Caco-2 (cell line): Measurements from ENCODE around the gene CNTN5. TPM values are rescaled to one million over a fixed set of nuclear protein-coding genes. Genes with fewer than 3 reads are reported as not detected.

Experiments
- BruUV-seq: library from RNA; stranded (reverse); fragments of 400-500 nt; replicated peaks from 2 replicates; lab custom pipeline; 2021; lab: Mats Ljungman, UMichigan
- CTCF ChIA-PET: fragments of 300-600 bp; sonication (Branson Sonifier 250); formaldehyde crosslinking; loops from one replicate; lab custom pipeline; 2022; ENCODE audit warnings: antibody characterized with exemption; lab: Charles Lee
- POLR2A ChIA-PET: fragments of 300-600 bp; sonication (Branson Sonifier 250); formaldehyde crosslinking; loops from one replicate; lab custom pipeline; 2022; ENCODE audit warnings: antibody characterized with exemption; lab: Charles Lee
- DNase-seq, 2 experiments: peaks; one replicate each; pipeline versions ENCODE4 v3.0.0 to v3.0.0-alpha.2; 2020 to 2022
- H3K27me3 ChIP-seq: replicated peaks from 2 replicates; pipeline ENCODE4 v1.6.0; 2011; ENCODE audit warnings: low read length; ENCODE audit not compliant: control insufficient read depth, insufficient read depth
- H3K36me3 ChIP-seq: 2 replicates; pipeline ENCODE4 v1.5.1; 2011; ENCODE audit warnings: low read length; ENCODE audit not compliant: control insufficient read depth, insufficient read depth
- H3K4me1 ChIP-seq: fragments of 250-450 bp; sonication (Bioruptor Pico); 2 replicates; pipeline ENCODE4 v1.5.1; 2020; ENCODE audit warnings: mild to moderate bottlenecking
- H3K4me3 ChIP-seq: 2 replicates; pipeline ENCODE4 v1.5.1; 2011; ENCODE audit warnings: low read depth, mild to moderate bottlenecking, control low read depth, low read length
- H3K9me3 ChIP-seq: fragments of 250-450 bp; sonication (Bioruptor Pico); 2 replicates; pipeline ENCODE4 v1.5.1; 2020; ENCODE audit warnings: mild to moderate bottlenecking, moderate library complexity
- H3K27ac Mint-ChIP-seq: one replicate; pipeline ENCODE4 v1.8.0; 2022; ENCODE audit warnings: mixed read lengths; ENCODE audit not compliant: unreplicated experiment
- H3K27me3 Mint-ChIP-seq: one replicate; pipeline ENCODE4 v1.8.0; 2022; ENCODE audit warnings: mixed read lengths; ENCODE audit not compliant: insufficient read depth, unreplicated experiment
- H3K36me3 Mint-ChIP-seq: one replicate; pipeline ENCODE4 v1.8.0; 2022; ENCODE audit warnings: mild to moderate bottlenecking, mixed read lengths; ENCODE audit not compliant: insufficient read depth, unreplicated experiment
- H3K4me1 Mint-ChIP-seq: one replicate; pipeline ENCODE4 v1.8.0; 2022; ENCODE audit warnings: low read depth, mixed read lengths; ENCODE audit not compliant: unreplicated experiment
- H3K4me3 Mint-ChIP-seq: one replicate; pipeline ENCODE4 v1.8.0; 2022; ENCODE audit warnings: mild to moderate bottlenecking, moderate library complexity, mixed read lengths; ENCODE audit not compliant: unreplicated experiment
- H3K9me3 Mint-ChIP-seq: one replicate; pipeline ENCODE4 v1.8.0; 2022; ENCODE audit warnings: mixed read lengths; ENCODE audit not compliant: unreplicated experiment
- intact Hi-C: fragments of 100-400 bp; cut with micrococcal nuclease; formaldehyde crosslinking; loops from one replicate; pipeline ENCODE4 v1.10.0; 2022; ENCODE audit not compliant: unreplicated experiment
- total RNA-seq: library from RNA; stranded (reverse); gene quantifications from 2 replicates; pipeline ENCODE4 v1.2.3, GENCODE V29; 2022
- TF ChIP-seq, protein P1 (sequence below), 2 experiments: fragments of 200-600 bp in 1 of 2; IDR thresholded peaks; 1 replicate in 1 of 2; 2 replicates in 1 of 2; pipeline versions ENCODE4 v1.5.1 to v1.8.0; 2011 to 2022; ENCODE audit warnings: antibody characterized with exemption in 1 of 2, control low read depth in 1 of 2, inconsistent platforms in 1 of 2, low read depth in 1 of 2, low read length in 1 of 2, mild to moderate bottlenecking in 1 of 2, moderate library complexity in 1 of 2; ENCODE audit not compliant: insufficient read depth in 1 of 2, severe bottlenecking in 1 of 2, unreplicated experiment in 1 of 2

CNTN5 gene
- total RNA-seq, 1 experiment from 2014 or later: 1.00 TPM

DNA sequence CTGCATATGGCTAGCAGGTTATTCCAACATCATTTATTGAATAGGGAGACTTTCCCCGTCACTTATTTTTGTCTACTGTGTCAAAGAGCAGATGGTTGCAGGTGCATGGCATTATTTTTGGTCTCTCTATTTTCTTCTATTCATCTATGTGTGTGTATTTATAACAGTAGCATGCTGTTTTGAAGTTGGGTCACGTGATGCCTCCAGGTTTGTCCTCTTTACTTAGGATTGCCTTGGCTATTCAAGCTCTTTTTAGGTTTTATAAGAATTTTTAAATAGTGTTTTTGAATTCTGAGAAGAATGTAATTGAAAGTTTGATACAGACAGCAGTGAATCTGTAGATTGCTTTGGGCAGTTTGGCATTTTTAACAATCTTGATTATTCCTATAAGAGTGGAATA is 770.6 kb downstream of the CNTN5 start:
- Histone ChIP-seq H3K27me3 (no peaks in the 10 kb centered on the region), H3K36me3 (no peaks in the 10 kb centered on the region), H3K4me3 (no peak overlapping the region), H3K4me1 (no peaks in the 10 kb centered on the region), H3K9me3 (no peaks in the 10 kb centered on the region)
- Mint-ChIP-seq H3K36me3 (no peaks in the 10 kb centered on the region), H3K4me1 (no peaks in the 10 kb centered on the region), H3K27ac (no peak overlapping the region), H3K4me3 (no peak overlapping the region), H3K27me3 (peaks cover 7% of the 10 kb centered on the region), H3K9me3 (no peaks in the 10 kb centered on the region)
- DNase-seq: no peak
- CTCF ChIA-PET: no interaction called here
- TF ChIP-seq, protein P1, sequence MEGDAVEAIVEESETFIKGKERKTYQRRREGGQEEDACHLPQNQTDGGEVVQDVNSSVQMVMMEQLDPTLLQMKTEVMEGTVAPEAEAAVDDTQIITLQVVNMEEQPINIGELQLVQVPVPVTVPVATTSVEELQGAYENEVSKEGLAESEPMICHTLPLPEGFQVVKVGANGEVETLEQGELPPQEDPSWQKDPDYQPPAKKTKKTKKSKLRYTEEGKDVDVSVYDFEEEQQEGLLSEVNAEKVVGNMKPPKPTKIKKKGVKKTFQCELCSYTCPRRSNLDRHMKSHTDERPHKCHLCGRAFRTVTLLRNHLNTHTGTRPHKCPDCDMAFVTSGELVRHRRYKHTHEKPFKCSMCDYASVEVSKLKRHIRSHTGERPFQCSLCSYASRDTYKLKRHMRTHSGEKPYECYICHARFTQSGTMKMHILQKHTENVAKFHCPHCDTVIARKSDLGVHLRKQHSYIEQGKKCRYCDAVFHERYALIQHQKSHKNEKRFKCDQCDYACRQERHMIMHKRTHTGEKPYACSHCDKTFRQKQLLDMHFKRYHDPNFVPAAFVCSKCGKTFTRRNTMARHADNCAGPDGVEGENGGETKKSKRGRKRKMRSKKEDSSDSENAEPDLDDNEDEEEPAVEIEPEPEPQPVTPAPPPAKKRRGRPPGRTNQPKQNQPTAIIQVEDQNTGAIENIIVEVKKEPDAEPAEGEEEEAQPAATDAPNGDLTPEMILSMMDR (IDR thresholded peaks at IDR 0.05; ENCODE audit: insufficient read depth in 1 of 2, low read depth in 1 of 2, low read length in 1 of 2, severe bottlenecking in 1 of 2, unreplicated experiment in 1 of 2): no peak
- intact Hi-C loops: no loop called here
- BruUV-seq: no TSS peak
- POLR2A ChIA-PET: no interaction called here

DNA sequence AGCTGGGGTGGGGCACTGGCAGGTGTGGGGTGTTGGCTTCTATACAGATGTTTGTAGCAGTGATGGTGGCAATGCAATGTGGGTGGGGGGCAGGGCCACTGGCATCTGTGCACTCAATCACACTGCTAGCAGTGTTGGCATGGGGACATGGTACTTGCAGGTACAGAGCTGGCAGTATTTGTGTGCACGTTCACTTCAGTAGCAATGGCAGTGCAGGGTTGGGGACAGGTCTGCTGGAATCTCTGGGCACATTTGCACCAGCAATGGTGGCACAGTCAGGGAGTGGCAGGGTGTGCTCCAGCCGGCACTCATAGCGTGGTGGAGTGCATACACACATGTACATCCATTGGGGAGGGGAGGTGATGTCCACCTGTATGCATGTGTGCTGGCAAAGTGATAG is 775.2 kb downstream of the CNTN5 start:
- H3K27me3 Mint-ChIP-seq: peaks cover 15% of the 10 kb centered on the region

DNA sequence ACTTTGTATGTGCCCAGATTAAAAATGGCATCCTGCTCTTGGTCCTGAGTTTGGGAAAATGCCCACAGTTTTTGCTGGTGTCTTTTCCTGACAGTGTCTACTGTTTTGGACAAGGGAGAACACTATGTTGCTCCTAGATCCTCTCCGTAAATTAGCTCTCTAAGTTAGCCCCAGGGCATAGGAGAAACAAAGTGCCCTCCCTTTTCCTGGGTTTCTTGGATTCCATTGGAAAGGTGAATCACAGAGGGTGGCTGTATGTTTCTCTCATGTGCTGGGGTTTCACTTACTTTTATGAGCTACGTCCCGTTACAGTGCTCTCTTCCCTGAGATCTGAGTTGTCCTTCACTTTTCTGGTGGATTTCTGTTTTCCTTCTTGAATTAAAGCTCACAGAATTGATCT is 782.8 kb downstream of the CNTN5 start:
- H3K36me3 ChIP-seq: no peaks in the 10 kb centered on the region
- DNase-seq: no peak
- no peaks in the 10 kb centered on the region for H3K4me1 ChIP-seq
- no TSS peak for BruUV-seq
- intact Hi-C loops: no loop called here
- no peak overlapping the region for H3K4me3 ChIP-seq
- peaks cover 10% of the 10 kb centered on the region for H3K9me3 Mint-ChIP-seq
- peaks cover 7% of the 10 kb centered on the region; the same call in 1 of the 2 replicates for H3K9me3 ChIP-seq
- H3K4me3 Mint-ChIP-seq: no peak overlapping the region
- TF ChIP-seq, protein P1 (IDR thresholded peaks at IDR 0.05; ENCODE audit: insufficient read depth in 1 of 2, low read depth in 1 of 2, low read length in 1 of 2, severe bottlenecking in 1 of 2, unreplicated experiment in 1 of 2): no peak
- CTCF ChIA-PET: no interaction called here
- H3K27ac Mint-ChIP-seq: no peak overlapping the region
- no peaks in the 10 kb centered on the region for H3K36me3 Mint-ChIP-seq
- H3K27me3 ChIP-seq: no peaks in the 10 kb centered on the region
- H3K27me3 Mint-ChIP-seq: peaks cover 12% of the 10 kb centered on the region
- POLR2A ChIA-PET: no interaction called here
- no peaks in the 10 kb centered on the region for H3K4me1 Mint-ChIP-seq

More for the DNA sequence above, 775.2 kb downstream of the CNTN5 start:
- Histone ChIP-seq H3K9me3 (no peaks in the 10 kb centered on the region), H3K27me3 (no peaks in the 10 kb centered on the region), H3K4me1 (no peaks in the 10 kb centered on the region), H3K36me3 (no peaks in the 10 kb centered on the region), H3K4me3 (no peak overlapping the region)
- DNase-seq: no peak
- no TSS peak for BruUV-seq
- CTCF ChIA-PET: no interaction called here
- intact Hi-C loops: no loop called here
- Mint-ChIP-seq H3K4me1 (no peaks in the 10 kb centered on the region), H3K9me3 (no peaks in the 10 kb centered on the region), H3K36me3 (no peaks in the 10 kb centered on the region), H3K27ac (no peak overlapping the region), H3K4me3 (no peak overlapping the region)
- POLR2A ChIA-PET: no interaction called here
- TF ChIP-seq, protein P1 (IDR thresholded peaks at IDR 0.05; ENCODE audit: insufficient read depth in 1 of 2, low read depth in 1 of 2, low read length in 1 of 2, severe bottlenecking in 1 of 2, unreplicated experiment in 1 of 2): no peak
